NCI-H2227 (cell line): ENCODE data around the gene COX5A.

Experiments used
- DNase-seq: peaks from one replicate; lab custom pipeline; 2025; ENCODE audit not compliant: unreplicated experiment; lab: John Stamatoyannopoulos, UW

COX5A gene

DNA sequence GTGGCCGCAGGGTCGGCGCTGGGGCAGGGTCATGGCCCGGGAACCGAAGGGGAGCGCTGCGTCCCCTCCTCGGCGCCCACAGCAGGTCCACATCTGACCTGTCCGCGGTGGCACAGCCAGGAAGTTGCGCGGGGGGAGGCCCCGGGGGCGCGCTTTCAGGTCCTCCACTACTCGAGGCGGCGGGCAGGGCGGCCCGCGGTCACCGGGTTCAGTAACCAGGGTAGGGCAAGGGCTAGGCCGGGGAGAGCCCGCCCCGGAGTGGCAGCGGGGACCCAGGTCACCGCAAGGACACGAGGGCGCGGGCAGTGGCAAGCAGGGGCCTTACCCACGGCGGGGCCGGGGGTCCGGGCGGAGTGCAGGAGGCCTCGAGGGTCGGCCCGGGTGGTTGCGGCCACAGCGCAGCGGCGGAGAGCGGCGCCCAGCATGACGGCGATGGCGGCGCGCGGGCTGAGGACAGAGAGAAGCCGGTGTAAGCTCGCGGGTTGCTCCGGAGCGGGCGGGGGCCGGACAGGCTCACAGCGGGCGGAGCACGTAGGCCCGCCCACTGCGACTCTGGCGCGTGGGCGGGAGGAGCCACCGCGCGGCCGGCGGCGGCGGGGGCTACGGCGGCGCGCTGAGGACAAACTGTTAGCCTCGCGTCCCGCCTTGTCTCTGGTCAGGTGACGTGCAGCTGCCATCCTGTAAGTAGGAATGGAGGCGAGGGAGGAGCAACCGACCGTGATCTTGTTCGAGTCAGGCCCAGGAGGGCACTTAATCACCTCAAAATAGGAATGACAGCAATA, at the start of gene COX5A:
TSS of gene COX5A (minus strand) at position 484 of the 782 bp plus-strand sequence. CDS start at position 425, 59 bp downstream.
- peak; percentile 95 for DNase-seq

DNA sequence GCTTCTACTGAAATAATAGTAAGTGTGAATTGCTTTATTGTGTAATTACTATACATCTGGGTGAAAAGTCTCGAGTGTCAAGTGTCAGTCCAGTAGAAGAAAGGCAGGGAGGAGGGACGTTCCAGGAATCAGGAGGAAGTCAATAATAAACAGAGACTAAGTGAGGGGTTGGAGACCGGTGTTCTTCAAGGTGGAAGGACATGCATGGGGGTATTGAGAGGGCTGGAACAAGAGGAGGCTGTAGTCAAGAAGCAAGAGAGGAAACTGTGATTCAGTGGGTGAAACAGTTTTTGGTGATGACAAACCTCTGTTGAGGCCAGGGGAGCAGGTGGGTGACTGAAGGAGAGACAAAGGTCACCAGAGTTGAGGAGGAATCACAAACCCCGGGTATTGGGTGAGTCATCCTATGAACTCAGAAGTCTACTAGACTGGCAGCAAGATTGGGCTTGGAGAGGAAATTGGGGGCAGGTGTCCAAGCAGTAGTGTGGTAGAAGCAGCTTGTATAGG, 45.9 kb upstream of the COX5A start:
- no peak for DNase-seq

DNA sequence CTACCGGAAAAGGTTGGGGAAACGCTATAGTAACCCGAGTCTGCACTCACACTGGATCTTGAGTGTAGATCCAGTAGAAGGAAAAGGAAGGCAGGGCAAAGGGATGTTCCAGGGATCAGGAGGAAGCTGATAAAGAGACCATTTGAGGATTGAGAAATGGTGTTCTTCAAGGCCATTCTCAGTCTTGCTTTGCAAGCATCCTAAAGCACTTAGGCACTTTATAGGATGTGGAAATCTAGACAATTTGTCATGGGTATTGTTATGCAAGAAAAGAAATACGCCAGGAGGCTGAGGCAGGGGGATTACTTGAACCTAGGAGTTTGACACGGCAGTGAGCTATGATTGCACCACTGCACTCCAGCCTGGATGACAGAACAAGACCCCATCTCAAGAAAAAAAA, 44.3 kb upstream of the COX5A start:
- no peak for DNase-seq

DNA sequence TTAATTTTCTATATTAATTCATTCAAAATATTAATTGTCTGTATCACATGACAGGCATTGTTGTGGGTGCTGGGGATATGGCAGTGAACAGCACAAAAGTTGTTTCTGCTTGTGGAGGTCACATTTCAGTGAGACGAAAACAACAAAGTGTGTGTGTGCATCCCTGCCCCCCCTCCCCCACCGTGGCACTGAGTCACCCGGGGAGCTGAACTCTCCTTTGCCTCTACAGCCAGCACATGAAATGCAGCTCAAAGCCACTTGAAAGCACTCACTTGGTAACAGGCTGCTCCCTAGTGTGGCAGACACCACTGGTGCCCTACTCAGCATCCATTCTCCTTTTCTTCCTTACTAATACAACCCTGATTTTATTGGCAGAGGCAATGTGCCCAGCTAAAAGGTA, 40.6 kb upstream of the COX5A start:
- DNase-seq, result peak; percentile 33

DNA sequence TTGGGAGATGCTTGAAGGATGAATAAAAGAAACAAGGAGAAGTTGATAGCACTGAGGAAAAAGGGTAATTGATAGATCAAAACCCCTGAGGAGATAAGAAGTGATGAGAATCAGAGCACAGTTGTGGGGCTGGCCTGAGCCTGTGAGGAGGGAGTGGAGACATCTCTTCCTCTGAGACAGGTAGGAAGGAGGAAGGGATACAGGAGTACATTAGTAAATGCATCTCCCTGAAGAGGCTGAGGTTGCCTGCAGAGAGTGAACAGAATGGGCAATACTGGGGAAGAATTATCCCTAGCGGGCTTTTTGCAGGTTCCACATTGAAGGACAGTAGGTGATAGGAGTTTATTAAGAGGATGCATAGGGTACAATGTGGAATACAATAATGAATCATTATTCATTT, 40.2 kb upstream of the COX5A start:
- DNase-seq, result no peak

DNA sequence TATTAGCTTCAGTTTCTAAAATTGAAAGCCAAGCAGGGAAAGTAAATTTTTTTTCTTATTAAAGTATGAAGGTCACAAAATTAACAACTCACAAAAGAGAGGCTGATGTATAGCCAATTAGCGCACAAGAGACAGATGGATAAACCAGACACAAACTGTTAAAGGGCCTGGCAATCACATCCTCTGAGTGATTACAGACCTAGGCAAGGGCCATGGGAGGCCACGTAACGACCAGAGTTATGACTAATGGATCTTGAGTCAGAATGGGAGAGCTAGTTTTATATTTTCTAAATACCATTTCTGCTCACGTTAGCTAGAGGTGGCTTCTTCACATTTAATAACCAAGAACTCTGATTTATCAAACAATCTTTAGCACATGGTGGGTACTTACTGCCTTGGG, 39.7 kb upstream of the COX5A start:
- DNase-seq, result no peak

DNA sequence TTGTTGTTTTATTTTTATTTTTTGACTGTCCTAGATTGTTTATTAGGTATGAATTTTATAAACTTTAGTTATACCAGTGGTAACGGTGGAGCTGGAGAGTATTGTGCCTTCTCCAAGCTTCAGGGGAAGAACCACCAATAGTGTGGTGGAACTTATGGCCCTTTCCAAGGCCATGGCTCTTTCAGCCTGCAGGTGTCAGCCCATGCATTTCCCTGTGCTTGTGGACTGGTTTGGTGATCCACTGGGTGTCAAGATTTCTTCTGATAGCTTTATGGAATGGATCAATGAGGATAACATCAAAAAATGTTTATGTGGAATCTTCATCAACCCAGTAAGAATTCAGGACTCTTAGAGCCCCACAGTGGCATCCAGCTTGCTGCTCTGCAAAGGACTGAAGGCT, 38.3 kb upstream of the COX5A start:
- no peak for DNase-seq

DNA sequence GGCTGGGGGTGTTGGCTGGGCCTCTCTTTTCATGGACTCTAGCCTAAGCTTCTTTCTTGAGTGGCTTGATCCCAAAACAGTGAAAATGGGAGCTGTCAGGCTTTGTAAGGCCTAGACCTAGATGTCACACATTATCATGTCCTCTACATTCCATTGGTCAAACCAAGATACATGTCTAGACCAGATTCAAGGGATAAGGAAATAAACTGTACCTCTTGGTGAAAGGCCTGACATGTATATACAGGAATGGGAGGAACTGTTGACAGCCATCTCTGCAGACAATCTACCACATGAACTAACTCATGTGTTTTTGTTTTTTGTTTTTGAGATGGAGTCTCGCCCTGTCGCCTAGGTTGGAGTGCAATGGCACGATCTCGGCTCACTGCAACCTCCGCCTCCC, 29.8 kb upstream of the COX5A start:
- no peak for DNase-seq

DNA sequence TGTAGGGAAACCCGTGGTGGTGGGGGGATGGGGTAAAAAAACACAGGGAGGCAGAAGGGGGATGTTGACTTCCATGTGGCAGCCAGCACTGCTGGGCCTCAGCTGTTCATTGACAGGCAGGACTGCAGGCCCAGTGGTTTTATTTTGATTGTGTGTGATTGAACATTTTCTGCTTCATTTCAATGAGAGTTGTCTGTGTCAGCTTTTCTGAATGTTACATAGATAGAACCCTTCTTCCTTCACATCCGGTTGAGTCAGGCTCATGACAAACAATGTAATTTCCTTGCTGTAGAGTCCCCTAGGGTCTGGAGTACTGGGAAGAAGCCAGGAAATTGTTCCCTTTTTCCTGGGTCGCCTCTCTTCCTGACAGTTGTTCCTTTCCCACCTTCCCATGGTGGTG, 26.9 kb upstream of the COX5A start:
- DNase-seq, result peak; percentile 9

DNA sequence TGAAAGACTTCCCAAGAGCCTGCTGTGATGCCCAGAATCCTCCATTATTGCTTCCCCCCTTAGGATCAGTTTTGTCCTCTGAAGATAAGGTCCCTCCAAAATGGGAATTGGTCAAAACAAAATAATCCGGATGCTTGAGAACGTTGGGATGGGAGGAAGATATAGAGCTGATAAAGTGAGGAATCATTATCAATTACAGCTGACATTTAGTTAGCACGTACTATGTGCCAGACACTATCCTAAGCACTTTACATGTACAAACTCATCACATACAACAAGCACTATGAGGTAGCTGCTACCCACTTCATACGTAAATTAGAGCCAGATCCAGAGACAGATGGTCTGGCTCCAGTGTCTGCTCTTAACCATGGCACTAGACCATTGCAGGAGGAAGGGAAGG, 25.3 kb upstream of the COX5A start:
- DNase-seq, result no peak

DNA sequence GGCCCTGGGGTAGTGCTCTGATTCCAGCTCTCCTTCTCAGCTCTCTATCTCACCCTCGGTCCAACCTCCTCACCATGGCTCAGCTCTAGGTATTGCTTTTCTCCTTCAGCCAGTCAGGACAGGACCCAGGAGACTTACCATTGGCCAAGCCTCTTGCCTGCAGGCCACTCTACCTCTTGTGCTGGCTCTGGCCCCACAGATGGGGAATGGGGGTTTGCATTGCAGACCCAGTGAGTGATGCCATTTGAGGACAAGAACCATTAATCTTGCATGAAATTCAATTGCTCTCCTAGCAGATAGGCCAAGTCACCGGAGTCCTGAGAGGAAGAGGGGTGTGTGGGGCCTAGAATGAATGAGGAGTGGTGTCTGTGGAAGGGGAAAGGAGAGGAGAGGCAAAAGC, 24.8 kb upstream of the COX5A start:
- no peak for DNase-seq

DNA sequence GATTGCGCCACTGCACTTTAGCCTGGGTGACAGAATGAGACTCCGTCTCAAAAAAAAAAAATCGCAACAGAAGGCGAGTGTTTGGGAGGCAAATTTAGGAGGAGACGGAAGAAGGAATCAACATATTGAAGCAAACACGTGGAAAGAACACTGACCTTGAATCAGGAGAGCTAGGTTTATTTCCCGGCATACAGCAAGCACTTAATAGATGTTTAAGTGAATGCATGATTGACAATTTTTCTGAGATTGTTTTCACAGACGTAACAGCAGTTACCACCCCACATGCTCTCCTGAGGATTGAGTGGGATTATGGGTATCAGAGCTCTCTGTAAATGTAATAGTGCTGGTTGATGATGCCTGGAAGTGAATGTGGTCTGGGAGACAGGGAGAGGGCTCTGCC, 24.3 kb upstream of the COX5A start:
- no peak for DNase-seq

DNA sequence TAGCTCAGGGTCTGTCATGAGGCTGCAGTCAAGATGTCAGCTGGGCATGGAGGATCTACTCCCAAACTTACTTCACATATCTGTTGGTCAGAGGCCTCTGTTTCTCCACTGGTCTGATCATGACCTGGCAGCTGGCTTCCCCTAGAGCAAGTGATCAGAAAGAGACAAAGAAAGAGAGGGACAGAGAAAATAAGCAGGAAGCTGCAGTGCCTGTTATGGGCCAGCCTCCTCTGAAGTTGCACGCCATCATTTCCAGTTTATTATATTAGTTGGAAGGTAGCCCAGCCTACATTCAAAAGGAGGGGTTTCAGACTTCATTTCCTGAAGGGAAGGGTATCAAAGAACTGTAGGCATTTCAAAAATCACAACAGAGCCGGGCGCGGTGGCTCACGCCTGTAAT, 23.7 kb upstream of the COX5A start:
- DNase-seq, result no peak

DNA sequence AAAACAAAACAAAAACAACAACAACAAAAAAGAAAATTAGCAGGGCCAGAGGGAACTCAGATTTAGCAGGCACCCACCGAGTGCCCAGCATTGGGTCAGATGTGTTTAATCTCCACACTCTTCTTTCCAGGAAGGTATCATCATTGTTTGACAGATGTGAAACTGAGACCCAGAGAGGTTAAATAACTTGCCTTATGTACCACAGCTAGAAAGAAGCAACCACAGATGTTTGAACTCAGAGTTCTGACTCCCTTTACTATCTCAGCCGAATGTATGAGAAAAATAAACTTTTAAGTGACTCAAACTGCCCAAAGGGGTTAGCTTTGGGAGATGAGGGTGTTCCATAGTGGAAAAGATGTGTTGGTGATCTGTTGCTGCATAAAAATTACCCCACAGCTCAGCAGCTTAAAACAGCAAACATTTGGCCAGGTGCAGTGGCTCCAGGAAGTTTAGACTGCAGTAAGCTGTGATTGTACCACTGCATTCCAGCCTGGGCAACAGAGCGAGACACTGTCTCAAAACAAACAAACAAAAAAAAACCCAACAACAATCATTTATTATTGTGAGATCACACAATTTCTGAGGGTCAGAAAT, 23.2 kb upstream of the COX5A start:
- DNase-seq, result no peak

DNA sequence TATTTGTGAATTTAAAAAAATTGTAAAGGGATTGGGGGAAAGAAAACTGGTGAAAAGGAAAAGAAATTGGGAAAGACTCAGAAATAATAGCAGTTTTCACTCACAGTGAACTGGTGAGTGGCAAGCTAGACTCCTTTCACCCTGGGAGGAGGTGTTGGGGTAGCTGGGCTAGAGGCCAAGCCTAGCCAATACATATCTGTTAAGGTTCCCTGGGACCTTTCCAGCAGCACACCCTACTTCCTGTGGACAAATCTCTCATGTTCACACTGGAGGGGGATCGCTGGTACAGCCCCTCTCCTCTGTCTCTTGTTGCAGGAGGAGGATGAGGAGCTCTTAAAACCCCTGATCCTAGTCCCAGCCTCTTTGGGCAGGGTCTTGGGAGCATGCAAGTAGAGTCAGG, 22.4 kb upstream of the COX5A start:
- peak; percentile 46 for DNase-seq

DNA sequence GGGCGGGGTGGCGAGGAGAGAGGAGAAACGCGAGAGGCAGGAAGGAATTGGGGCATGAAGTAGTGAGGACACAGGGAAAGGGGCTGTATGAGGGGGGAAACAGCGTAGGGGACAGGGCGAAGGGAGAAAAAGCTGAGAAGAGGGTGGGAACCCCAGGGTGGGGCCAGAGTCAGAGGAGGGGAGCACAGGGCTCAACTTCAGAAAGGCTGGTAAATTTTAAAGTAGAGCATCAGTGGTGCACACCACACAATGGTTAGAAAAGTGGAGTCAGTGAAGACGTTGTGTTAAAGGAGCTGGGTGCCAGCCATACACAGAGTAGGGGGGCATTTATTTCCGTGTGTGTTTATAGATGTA, 21.7 kb upstream of the COX5A start:
- DNase-seq, result no peak

DNA sequence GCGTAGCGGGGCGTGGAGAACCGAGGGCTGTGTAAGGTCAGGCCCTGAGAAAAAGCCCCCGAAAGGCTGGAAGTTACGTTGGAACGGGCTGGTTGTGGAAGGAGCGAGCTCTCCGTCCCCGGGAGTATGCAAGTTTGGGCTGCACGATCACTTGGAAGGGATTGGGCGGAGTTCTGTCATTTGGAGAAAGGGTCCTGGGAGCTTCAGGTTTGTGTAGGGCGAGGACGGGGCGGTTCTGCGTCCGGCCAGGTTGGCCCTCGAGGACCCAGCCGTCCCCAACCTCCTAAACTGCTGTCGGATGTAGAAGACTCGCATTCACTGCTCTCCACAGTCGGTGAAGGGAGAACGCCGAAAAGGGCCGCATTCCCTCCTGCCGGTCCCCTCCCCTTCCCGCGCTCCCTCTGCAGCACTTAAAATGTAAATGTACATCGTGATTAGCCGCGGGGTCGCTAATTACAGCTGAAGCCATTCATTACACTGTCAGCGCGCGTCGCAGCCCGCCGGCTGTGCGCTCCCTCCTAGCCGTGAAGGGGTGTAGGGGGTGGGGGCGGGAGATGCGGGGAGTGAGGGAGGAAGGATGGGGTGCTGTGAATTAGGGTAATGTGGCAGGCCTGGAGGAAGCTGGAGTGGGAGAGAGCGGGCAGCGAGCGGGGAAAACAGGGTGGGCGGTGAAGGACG, 21.2 kb upstream of the COX5A start:
- DNase-seq, result peak; percentile 30

DNA sequence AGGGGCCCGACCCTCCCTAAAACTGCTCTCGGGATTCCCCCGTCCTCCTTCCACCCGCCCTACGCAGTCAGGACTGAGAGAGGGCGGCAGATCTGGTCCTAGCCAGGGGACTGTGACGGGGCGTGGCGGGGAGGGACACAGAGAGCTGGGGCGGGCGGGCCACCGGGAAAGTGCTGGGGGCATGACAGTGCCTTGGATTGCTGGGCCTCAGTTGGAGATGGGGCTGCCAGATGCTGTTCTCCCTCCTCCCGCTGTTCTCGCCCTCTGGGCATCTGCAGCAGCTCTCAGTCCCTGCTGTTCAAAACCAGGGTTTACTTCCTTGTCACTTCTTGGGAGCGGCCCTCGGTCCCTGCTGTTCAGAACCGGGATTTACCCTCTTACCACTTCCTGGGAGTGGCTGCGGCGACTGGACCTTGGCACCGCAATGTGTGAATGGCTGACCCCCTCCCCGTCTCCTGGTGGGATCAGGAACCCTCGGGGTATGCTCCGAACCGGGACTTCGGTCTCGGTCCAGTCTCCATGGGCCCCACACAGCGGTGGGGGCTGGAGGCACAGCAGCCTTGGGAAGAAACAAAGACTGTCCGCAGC, 20.5 kb upstream of the COX5A start:
- peak; percentile 53 for DNase-seq

DNA sequence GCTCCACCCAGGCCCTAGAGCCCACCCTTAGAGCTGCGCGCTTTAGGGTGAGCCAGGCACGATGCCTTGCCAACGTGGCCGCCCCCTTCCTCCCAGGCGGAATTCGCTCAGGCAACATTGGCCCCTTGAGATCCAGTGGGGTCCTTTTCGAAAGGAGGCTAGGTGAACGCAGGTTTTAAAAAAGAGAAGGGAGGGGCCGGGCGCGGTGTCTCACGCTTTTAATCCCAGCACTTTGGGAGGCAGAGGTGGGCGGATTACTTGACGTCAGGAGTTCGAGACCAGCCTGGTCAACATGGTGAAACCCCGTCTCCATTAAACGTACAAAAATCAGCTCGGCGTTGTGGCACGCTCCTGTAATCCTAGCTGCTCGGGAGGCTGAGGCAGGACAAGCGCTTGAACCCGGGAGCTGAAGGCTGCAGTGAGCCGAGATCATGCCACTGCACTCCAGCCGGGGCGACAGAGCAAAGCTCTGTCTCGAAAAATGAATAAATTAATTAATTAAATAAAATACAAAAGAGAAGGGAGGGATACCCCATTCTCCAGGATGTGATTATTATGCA, 19.7 kb upstream of the COX5A start:
- DNase-seq, result no peak

DNA sequence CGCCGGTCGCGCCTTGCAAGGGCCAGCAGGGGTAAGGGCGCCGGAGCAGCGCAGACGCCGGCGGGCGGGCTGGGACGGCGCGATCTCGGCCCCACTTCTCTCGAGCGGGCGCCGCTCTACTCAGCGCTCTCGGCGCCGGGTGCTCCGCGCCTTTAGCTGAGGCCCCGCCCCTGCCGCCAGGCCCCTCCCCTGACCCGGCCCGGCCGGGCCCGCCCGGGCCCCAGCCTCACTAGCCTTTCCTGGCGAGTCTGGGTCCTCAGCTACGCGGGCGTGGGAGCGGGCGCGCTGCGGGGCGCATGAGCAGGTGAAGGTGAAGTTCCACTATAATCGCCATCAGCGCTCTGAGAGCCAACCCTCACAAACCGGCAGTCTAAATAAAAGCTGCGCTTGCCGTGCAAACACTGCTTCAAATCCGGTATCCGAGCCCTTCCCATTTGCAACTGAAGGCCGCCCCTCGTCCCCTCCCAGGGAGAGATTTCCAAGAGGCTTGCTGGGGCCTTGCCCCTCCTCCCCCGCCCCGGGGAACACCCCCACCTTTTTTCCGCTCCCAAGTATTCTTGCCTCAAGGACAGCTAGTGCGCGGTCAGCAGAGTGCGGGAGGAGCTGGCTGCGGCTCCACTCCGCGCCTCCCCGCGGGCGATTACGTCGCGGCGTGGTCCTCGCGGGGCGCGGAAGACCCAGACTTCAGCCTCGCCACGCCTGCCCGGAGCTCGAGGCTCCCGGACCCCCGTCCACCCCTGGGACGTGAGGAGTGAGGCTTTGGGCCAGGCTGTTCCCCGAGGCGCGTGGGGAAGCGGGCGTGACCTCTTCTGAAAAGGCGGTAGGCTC, 19.0 kb upstream of the COX5A start, which contains the start of gene RPP25:
TSS of gene RPP25 (minus strand) at position 125 of the 828 bp plus-strand sequence. CDS start 189 bp downstream, outside the sequence.
- peak; percentile 85 for DNase-seq
